Measurements from ENCODE around the gene BTG2.
"Not testable (repeated sequence)": the region's sequence is repeated elsewhere in the genome, so short reads cannot be mapped to it uniquely, and the experiment has no call there.

BTG2 gene

DNA sequence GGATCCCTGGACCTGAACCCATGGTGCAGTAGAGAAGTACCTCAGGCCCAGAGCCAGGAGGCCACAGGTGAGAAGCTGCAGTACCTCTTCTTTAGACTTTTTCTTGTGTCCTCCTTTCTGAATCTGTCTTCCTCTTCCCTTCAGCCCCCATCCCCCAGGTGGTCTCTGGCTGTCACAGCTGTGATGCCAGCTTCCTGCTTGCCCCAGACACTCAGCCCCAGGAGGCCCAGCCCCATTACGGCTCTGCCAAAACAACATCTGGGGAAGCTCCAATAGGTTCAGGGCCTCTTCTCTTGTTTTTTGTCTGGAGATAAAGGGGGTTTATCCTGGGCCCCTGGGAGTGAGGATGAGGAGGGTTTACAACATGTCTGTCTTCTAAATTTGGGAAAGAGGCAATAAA is 9.5 kb upstream of the BTG2 start:
- no peak for DNase-seq (ENCODE audit: low spot score)

DNA sequence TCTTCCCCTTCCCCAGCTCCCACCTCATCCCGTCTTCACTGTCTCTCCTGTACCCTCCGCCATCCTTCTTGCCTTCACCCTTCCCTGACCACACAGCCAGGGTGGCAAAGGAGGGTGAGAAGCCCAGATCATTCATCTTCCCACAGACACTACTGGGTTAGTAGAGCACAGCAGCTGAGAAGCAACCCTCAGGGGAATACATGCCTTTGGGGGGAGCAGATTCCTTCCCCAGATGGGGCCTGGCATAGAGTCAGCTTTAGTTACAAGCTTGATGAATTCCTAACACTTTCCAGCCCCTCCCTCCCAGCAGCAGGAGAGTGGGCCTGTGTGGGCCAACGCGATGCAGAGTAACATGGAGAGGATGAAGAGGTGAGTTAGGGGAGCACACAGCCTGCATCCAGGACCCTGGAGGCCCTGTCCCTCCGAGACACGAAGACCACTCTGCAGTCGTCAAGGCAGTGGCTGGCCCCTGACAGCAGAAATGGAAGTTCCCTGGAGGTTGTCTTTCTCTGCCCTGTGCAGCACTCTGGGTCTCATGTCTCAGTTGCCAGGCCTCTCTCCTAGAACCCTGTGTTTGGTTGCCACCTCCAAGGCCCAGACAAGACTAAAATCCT is 8.8 kb upstream of the BTG2 start:
- no peak for DNase-seq (ENCODE audit: low spot score)

DNA sequence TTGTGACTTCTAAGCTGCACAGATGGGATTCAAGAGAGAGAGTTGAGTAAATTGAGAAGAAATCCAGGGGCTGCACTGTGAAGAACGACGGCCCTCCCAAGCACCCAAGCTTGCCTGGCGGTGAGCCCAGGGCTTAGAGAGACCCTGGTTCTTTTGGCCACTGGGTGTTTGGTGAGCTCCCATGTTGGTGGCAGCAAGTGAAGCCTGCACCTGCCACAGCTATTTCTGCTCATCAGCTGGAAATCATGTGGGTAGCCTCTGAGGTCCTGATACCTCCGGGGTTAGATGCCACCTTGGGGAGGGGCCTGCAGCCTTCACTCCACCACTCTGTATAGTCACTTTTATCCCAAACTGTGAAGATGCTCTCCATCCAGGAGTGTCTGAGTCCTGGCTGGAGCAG is 6.2 kb upstream of the BTG2 start:
- DNase-seq (ENCODE audit: low spot score): no peak

DNA sequence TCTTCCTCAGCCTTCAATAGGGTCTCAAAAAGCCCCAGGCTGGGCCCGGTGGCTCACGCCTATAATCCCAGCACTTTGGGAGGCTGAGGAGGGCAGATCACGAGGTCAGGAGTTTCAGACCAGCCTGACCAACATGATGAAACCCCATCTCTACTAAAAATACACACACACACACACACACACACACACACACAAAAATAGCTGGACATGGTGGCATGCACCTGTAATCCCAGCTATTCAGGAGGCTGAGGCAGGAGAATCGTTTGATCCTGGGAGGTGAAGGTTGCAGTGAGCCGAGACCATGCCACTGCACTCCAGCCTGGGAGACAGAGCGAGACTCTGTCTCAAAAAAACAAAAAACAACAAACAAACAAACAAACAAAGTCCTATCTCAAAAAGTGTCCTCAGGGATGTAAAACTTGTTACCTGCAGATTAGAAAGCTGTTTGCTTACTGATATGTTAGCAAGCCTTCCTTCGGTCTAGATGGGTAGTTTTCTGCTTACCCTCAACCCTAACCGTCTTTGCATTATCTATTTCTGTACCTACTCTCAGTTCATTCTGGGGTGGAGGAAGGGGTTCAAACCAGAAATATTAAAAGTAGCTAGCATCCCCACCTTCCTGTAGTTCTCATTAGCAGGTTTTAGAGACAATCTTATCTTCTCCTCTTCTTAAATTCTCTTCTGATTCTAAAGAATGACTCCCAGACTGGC is 5.4 kb upstream of the BTG2 start:
- DNase-seq (ENCODE audit: low spot score): not testable (repeated sequence)

DNA sequence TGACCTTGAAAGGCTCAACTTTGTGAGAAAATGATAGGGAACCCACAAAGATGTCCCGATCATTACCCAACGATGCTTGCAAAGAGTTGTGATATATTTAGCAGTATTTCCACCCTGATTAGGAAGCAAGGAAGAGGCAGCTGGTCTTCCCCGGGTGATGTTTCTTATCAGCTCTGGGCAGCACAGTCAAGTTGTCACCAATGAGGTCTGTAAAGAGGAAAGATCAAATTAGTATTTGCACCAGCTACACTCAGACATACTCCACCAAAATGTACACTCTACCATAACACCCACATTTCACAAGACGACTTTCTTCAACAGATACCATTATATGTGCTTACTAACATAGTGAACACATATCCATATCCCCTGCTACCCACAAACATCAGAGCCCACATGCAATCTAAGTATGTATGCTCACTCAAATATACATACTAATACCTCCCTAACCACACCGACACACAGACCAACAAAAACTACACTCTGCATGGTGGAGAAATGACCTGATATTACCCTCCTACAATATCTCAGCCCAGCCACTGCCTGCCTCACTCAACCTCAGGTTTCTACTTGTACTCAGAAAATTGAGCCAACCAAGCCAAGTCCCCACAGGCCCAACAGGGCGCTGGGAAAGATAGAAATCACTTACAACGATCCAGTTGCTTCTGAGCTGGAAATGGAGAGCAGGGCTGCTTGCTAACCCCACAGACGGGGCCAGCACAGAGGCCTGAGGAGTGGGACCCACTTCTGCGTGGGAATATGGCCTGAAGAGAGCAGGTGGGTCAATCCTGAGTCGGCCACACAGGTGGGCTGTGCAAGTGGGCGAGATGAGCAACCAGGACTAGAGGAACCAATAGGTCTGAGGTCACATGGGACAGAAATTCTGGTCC is 4.6 kb upstream of the BTG2 start:
- DNase-seq (ENCODE audit: low spot score): no peak

DNA sequence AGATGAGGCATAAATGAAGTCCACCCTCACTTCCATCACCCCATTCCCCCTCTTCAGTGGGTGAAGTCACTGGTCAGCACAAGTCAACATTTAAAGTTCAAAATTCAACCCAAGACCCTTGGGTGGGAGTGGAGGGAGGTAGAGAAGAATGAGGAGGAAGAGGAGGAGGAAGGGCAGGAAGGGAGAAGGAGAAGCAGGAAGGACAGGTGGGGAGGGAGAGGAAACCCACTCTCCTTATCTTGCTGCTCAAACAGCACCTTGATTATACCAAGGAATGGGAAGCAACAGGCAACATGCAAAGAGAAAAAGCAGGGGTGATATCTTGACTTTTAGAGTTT is 4.0 kb upstream of the BTG2 start:
- DNase-seq (ENCODE audit: low spot score): no peak

DNA sequence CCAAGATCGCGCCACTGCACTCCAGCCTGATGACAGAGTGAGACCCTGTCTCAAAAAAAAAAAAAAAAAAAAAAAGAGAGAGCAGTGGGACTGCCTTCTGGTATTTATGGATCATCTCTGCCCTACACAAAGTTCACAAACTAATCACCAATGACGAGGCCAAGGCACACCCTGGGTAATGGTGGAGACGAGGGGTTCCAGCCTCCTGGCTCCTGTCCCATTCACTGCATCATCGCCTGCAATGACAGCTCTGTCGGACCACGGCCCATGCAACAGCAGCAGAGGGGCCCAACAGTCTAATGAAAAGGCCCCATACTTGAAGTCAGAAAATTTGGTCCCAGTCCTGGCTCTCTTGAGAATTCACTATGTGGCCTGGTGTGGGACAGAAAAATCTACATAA is 2.9 kb upstream of the BTG2 start:
- DNase-seq (ENCODE audit: low spot score): no peak

DNA sequence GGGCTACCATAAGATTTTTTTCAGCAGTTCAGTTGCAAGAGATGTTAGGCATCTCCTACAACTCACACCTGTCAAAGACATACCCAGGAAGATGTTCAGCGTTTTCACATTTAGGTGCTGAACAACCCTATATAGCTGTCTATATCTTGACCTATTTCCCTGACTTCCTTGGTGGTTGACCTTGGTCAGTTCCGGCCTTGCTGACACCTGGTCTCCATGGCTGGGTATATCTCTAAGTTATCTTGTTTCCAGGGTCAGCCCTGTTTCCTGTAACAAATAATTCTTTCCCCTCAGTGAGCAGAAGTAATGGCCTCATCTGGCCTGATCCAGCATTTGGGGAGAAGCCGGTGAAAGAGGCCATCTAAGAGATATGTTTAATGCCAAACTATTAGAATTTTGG is 2.4 kb upstream of the BTG2 start:
- no peak for DNase-seq (ENCODE audit: low spot score)

DNA sequence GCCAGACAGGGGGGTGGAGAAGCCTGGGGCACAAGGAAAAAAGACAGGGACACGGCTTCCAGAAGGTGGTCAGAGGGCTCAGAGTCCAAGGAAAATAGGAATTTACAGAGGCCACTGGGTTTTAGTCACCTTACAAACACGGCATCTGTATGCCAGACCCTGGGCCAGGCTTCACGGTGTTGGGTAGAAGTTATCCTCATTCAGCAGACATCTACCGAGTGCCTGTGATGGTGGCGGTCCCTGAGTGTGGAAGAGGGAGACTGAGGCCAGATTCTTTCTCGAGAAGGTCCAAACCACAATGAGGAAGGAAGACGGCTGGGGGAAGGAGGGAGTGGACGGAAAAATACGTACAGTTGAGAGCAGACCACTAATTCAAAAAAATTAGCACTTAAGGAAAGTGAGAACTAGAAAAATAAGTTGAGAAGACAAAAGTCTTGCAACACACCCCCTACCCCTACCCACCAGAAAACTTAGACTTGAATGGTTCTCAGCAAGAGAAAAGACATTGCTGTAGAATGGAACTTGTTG is 864 bp upstream of the BTG2 start:
- no peak for DNase-seq (ENCODE audit: low spot score)

DNA sequence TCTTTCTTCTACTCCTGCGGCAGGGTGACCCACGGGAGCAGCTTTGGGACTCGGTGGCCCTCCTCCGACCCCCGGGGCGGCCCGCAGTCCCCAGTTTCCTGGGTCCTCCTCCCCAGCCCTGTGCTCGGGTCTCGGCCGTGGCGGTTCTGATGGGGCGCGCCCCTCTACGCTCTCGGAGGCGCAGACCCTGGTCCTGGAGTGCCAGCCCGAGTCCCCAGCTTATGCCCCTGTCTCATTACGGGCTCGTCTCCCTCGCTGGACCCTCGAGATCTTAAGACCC is 430 bp downstream of the BTG2 start:
- no peak for DNase-seq (ENCODE audit: low spot score)

DNA sequence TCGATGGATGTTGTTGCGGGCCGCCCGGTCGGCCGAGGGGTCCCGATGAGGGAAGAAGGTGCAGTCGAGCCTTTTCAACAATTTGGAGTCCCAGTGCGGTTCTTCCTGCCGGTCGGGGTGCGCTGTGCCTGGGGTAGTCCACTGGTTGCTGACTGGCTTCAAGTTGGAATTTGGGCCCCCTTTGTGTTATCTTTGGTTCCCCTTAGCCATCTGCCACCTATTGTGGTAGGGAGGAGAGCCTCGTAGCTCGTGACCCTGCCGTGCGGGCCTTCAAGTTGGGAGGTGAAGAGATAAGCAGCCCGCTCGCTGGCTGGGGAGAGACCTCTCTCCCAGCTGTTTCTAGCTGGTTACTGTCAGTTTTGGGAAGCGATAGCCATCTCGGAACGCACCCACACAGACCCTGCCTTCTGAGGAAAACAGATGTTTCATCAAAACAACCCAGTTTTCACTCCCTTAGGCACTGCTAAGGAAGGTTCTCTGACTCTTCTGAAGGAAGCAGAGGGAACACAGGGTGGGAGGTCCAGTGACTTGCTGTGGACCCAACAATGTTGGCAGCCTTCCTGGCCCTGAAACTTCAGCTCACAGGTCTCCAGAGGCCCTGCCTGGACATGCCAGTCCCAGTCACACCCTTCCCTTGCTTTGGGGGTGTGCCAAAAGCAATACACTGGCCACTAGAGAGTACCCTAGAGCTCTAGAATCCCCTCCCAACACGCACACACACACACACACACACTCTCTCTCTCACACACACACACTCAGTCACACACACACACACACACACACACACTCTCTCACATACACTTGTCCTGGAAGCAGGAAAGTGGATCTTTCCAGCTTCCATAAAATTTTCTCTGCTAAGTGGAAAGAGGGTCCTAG is 1.0 kb downstream of the BTG2 start:
- DNase-seq (ENCODE audit: low spot score): peak; percentile 64

DNA sequence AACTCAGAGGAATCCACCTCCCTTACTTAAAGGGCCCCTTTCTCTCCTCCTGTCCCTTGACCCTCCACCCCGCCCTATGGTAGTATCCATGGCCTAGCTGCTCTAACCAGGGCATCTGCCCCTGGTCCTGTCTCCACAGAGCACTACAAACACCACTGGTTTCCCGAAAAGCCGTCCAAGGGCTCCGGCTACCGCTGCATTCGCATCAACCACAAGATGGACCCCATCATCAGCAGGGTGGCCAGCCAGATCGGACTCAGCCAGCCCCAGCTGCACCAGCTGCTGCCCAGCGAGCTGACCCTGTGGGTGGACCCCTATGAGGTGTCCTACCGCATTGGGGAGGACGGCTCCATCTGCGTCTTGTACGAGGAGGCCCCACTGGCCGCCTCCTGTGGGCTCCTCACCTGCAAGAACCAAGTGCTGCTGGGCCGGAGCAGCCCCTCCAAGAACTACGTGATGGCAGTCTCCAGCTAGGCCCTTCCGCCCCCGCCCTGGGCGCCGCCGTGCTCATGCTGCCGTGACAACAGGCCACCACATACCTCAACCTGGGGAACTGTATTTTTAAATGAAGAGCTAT is 1.7 kb downstream of the BTG2 start:
- DNase-seq (ENCODE audit: low spot score): no peak

DNA sequence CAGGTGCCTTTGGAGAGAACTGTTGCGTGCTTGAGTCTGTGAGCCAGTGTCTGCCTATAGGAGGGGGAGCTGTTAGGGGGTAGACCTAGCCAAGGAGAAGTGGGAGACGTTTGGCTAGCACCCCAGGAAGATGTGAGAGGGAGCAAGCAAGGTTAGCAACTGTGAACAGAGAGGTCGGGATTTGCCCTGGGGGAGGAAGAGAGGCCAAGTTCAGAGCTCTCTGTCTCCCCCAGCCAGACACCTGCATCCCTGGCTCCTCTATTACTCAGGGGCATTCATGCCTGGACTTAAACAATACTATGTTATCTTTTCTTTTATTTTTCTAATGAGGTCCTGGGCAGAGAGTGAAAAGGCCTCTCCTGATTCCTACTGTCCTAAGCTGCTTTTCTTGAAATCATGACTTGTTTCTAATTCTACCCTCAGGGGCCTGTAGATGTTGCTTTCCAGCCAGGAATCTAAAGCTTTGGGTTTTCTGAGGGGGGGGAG is 2.4 kb downstream of the BTG2 start:
- no peak for DNase-seq (ENCODE audit: low spot score)

DNA sequence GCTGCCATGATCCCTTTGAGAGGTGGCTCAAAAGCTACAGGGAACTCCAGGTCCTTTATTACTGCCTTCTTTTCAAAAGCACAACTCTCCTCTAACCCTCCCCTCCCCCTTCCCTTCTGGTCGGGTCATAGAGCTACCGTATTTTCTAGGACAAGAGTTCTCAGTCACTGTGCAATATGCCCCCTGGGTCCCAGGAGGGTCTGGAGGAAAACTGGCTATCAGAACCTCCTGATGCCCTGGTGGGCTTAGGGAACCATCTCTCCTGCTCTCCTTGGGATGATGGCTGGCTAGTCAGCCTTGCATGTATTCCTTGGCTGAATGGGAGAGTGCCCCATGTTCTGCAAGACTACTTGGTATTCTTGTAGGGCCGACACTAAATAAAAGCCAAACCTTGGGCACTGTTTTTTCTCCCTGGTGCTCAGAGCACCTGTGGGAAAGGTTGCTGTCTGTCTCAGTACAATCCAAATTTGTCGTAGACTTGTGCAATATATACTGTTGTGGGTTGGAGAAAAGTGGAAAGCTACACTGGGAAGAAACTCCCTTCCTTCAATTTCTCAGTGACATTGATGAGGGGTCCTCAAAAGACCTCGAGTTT is 3.1 kb downstream of the BTG2 start:
- DNase-seq (ENCODE audit: low spot score): no peak

DNA sequence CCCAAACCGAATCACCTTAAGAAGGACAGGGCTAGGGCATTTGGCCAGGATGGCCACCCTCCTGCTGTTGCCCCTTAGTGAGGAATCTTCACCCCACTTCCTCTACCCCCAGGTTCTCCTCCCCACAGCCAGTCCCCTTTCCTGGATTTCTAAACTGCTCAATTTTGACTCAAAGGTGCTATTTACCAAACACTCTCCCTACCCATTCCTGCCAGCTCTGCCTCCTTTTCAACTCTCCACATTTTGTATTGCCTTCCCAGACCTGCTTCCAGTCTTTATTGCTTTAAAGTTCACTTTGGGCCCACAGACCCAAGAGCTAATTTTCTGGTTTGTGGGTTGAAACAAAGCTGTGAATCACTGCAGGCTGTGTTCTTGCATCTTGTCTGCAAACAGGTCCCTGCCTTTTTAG is 3.6 kb downstream of the BTG2 start:
- DNase-seq (ENCODE audit: low spot score): no peak

DNA sequence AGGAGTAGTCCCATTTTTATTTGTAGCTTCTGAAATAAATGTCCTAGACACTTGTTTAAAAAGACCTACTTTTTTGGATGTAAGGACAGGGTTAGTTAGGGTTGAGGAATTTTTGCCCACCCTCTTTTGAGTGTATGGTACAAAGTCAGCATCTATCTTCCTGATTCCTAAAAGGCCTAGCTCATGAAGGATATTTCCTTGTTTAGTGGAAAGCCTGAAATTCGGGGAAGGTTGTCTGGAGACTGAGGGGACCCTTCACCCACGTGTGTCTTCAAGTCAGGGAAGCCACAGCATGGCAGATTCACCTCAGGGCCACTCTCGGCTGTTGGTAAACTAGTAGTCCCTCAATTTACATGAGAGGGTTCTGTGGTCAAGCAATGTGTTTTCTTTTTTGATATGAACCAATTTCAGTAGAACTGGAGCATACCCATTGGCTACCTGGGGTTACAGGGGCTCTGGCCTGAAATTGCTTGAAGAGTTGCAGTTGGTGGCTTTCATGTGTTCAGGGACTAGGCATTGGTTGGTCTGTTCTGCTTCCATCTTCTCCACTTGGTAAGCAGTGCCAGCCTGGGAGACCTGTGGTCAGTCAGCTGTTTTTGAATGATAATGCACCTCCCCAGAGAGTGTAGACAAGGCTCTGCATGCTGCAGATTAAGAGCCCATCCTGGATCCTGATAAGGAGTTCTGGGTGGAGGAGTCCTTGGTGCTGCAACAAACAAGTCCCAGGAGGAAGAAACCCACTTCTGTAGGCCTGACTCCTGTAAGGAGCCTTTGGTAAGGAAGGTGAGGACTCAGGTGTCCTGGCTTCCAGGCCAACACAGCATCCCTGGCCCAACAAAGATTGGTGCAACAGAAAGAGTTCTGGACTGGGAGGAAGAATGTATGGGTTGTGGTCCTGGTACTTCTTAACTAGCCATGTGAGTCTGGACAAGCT is 6.3 kb downstream of the BTG2 start:
- no peak for DNase-seq (ENCODE audit: low spot score)

DNA sequence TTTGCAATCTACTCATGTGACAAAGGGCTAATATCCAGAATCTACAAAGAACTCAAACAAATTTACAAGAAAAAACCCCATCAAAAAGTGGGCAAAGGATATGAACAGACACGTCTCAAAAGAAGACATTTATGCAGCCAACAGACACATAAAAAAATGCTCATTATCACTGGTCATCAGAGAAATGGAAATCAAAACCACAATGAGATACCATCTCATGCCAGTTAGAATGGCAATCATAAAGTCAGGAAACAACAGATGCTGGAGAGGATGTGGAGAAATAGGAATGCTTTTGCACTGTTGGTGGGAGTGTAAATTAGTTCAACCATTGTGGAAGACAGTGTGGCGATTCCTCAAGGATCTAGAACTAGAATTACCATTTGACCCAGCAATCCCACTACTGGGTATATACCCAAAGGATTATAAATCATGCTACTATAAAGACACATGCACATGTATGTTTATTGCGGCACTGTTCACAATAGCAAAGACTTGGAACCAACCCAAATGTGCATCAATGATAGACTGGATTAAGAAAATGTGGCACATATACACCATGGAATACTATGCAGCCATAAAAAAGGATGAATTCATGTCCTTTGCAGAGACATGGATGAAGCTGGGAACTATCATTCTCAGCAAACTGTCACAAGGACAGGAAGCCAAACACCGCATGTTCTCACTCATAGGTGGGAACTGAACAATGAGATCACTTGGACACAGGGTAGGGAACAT is 8.9 kb downstream of the BTG2 start:
- not testable (repeated sequence) for DNase-seq (ENCODE audit: low spot score)

DNA sequence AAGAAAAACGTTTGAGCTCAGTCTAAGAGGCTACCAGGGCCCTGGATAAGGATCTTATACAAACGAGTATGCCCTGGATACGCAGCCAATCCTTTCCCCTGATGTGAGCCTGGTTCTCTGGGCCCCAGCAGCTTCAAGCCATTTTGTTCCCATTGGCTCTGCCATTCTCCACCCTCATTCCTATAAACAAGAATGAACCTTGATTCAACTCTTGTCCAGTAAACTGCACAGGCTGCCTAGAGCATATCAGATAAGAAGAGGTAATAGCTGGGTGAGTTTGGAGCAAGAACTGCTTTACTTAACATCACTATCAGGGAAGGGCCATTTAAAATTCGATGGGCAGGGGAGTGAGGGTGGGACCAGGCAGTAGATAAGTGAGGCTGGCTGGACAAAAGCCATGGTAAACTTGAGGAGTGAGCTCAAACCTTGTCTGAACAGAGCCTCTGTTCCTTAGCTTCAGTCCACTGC is 11.3 kb downstream of the BTG2 start:
- DNase-seq (ENCODE audit: low spot score): no peak
